HL-60 (cell line): ENCODE results near the gene SUPT3H.

Experiments
- DNase-seq, 2 experiments: peaks; one replicate each; pipeline ENCODE4 v3.0.0-alpha.2; 2010 to 2020; ENCODE audit warnings: low read depth in 1 of 2, low spot score in 1 of 2
- H3K27ac ChIP-seq: fragments of 250-450 bp; sonication (Bioruptor Pico); replicated peaks from 2 replicates; pipeline ENCODE4 v1.5.1; 2020; ENCODE audit warnings: mild to moderate bottlenecking, moderate library complexity
- H3K27me3 ChIP-seq: fragments of 250-450 bp; sonication (Bioruptor Pico); 2 replicates; pipeline ENCODE4 v1.5.1; 2021; ENCODE audit warnings: mild to moderate bottlenecking, moderate library complexity; ENCODE audit not compliant: insufficient read depth, poor library complexity, severe bottlenecking
- H3K4me3 ChIP-seq: replicated peaks from 2 replicates; pipeline ENCODE4 v1.5.1; 2011; ENCODE audit warnings: mild to moderate bottlenecking, control low read depth, low read length; ENCODE audit not compliant: insufficient read depth
- CTCF ChIP-seq: IDR thresholded peaks from one replicate; pipeline ENCODE4 v1.5.1; 2011; ENCODE audit warnings: low read length, control low read depth, inconsistent platforms; ENCODE audit not compliant: insufficient read depth
- GABPA ChIP-seq: IDR thresholded peaks from 2 replicates; pipeline ENCODE4 v1.6.1; 2012; ENCODE audit warnings: low read depth
- POLR2AphosphoS5 ChIP-seq: IDR thresholded peaks from 2 replicates; pipeline ENCODE4 v1.6.1; 2012; ENCODE audit warnings: low read depth
- REST ChIP-seq: IDR thresholded peaks from 2 replicates; pipeline ENCODE4 v1.6.1; 2012; ENCODE audit warnings: low read depth; ENCODE audit not compliant: insufficient replicate concordance
- SPI1 ChIP-seq: IDR thresholded peaks from 2 replicates; pipeline ENCODE4 v1.6.1; 2012; ENCODE audit warnings: low read depth, mild to moderate bottlenecking, borderline replicate concordance

Gene SUPT3H

DNA sequence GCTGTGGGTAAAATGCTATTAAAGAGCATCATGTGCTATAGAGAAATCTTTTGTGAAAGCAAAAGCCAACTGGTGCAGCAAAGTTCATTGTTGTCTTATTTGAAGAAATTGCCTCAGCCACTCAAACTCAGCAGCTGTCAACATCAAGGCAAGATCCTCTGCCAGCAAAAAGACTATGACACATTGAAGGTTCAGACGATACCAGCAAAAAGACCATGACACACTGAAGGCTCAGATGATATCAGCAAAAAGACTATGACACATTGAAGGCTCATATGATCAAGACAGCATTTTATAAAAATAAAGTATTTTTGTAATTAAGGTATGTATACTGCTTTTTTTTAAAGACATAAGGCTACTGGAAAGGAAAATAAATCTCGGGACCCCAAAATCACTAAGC is 168.0 kb downstream of the SUPT3H start:
- TF ChIP-seq REST (no peak), POLR2AphosphoS5 (no peak)
- Histone ChIP-seq H3K27ac (no peak overlapping the region), H3K4me3 (no peak overlapping the region), H3K27me3 (no peaks in the 10 kb centered on the region)
- no peak for DNase-seq

DNA sequence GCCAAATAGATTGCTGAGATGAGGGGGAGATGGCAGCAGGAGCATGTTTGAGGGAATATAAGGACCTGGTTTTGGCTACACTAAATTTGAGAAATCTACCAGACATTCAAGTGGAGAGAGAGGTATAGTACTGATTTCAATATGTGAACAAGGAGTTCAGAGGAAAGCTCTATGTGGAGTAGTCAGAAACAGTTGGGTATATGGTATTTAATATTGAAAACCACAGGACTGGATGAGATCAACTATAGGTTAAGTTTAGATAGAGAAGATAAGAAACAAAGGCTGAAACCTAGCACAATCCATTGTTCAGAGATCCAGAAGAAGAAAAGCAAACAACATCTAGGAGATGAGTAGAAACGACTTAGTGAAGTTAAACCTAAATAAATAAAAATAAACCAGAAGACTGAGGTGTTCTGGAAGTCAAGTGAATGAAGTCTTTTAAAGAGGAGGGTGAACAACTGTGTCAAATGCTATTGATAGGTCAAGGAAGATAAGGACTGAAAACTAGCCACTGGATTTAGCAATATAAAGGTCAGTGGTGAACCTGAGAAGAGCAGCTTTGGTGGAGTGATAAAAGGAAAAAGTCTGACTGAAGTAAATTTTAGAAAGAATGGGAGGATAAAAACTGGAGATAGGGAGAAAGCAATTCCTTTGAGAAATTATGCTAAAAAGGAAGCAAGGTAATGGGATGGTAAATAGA is 170.8 kb downstream of the SUPT3H start:
- Histone ChIP-seq H3K27ac (no peak overlapping the region), H3K4me3 (no peak overlapping the region), H3K27me3 (no peaks in the 10 kb centered on the region)
- DNase-seq = no peak
- no peak for TF ChIP-seq REST
- TF ChIP-seq CTCF = no peak

- H3K27me3 ChIP-seq = no peaks in the 10 kb centered on the region
- TF ChIP-seq GABPA (no peak), REST (no peak), POLR2AphosphoS5 (no peak)
- no peak overlapping the region for H3K27ac ChIP-seq
- no peak overlapping the region for H3K4me3 ChIP-seq
- DNase-seq = no peak
Measured at GRCh38 chr6:45201484-45201883, 176.2 kb downstream of the SUPT3H start.

DNA sequence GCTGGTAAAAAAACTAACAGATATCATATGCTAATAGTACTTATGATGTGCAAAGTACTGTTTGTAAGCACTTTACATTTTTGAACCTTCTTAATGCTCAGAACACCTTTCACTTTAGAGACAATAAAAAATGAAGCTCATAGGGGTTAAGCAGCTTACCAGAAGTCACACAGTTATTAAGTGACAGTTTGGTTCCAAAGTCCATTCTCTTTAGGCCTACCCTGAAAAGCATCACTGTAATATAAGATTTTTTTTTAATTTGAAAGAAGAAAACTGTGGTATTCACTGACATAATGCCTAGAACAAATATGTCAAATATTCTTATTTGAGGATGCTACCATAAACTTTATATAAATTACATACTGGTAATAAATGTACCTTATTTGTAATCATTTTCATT is 177.2 kb downstream of the SUPT3H start:
- no peak overlapping the region for H3K4me3 ChIP-seq
- no peaks in the 10 kb centered on the region for H3K27me3 ChIP-seq
- DNase-seq = no peak
- TF ChIP-seq SPI1 = no peak
- no peak for TF ChIP-seq REST
- TF ChIP-seq CTCF = no peak
- no peak for TF ChIP-seq POLR2AphosphoS5
- no peak for TF ChIP-seq GABPA
- no peak overlapping the region for H3K27ac ChIP-seq
